KMS-11 (cell line): ENCODE measurements around the gene MMRN2.
"Not testable (repeated sequence)": the region's sequence is repeated elsewhere in the genome, so short reads cannot be mapped to it uniquely, and the experiment has no call there.

Source experiments
- H2AFZ ChIP-seq: fragments of 200-600 bp; sonication (generic); 2 replicates; pipeline ENCODE4 v1.6.1; 2016; ENCODE audit warnings: antibody characterized with exemption, mixed run types, low read depth
- H3K27ac ChIP-seq: fragments of 200-600 bp; sonication (generic); 2 replicates; pipeline ENCODE4 v1.6.1; 2016; ENCODE audit warnings: mild to moderate bottlenecking, mixed run types
- H3K27me3 ChIP-seq: fragments of 200-600 bp; sonication (generic); 2 replicates; pipeline ENCODE4 v1.6.1; 2017; ENCODE audit warnings: mild to moderate bottlenecking, low read depth, mixed run types, moderate library complexity; ENCODE audit not compliant: insufficient read depth
- H3K36me3 ChIP-seq: fragments of 200-600 bp; sonication (generic); 2 replicates; pipeline ENCODE4 v1.6.1; 2017; ENCODE audit warnings: mild to moderate bottlenecking, mixed run types; ENCODE audit not compliant: insufficient read depth
- H3K4me1 ChIP-seq: fragments of 200-600 bp; sonication (generic); 2 replicates; pipeline ENCODE4 v1.6.1; 2016; ENCODE audit warnings: mild to moderate bottlenecking, low read depth, mixed run types; ENCODE audit not compliant: poor library complexity, severe bottlenecking
- H3K4me2 ChIP-seq: fragments of 200-600 bp; sonication (generic); 2 replicates; pipeline ENCODE4 v1.7.0; 2016; ENCODE audit warnings: mild to moderate bottlenecking, mixed run types
- H3K4me3 ChIP-seq: fragments of 200-600 bp; sonication (generic); IDR thresholded peaks from 2 replicates; pipeline ENCODE4 v1.6.1; 2017; ENCODE audit warnings: low read depth, low read length, mixed read lengths; ENCODE audit not compliant: insufficient read depth
- H3K79me2 ChIP-seq: fragments of 200-600 bp; sonication (generic); 2 replicates; pipeline ENCODE4 v1.6.1; 2016; ENCODE audit warnings: low read depth, mixed run types; ENCODE audit not compliant: insufficient read depth
- H3K9ac ChIP-seq: fragments of 200-600 bp; sonication (generic); 2 replicates; pipeline ENCODE4 v1.6.1; 2016; ENCODE audit warnings: mild to moderate bottlenecking, mixed run types
- H4K20me1 ChIP-seq: fragments of 200-600 bp; sonication (generic); 2 replicates; pipeline ENCODE4 v1.6.1; 2016; ENCODE audit warnings: mild to moderate bottlenecking, mixed run types; ENCODE audit not compliant: insufficient read depth
- TF ChIP-seq, protein P1 (sequence below): fragments of 200-600 bp; sonication (generic); conservative IDR thresholded peaks from 2 replicates; pipeline ENCODE4 v1.6.1; 2017; ENCODE audit warnings: low read depth, mild to moderate bottlenecking, antibody characterized with exemption, low read length, moderate library complexity, mixed read lengths

Gene MMRN2

GRCh38 chr10:86953747-86954680 lies 3.4 kb downstream of the MMRN2 start:
- Histone ChIP-seq H3K4me1 (no peaks in the 10 kb centered on the region), H3K4me2 (no peak overlapping the region), H3K36me3 (no peaks in the 10 kb centered on the region), H3K27ac (no peak overlapping the region), H2AFZ (no peak overlapping the region), H3K4me3 (no peak overlapping the region), H3K79me2 (no peaks in the 10 kb centered on the region), H3K9ac (no peak overlapping the region), H3K27me3 (no peaks in the 10 kb centered on the region), H4K20me1 (no peaks in the 10 kb centered on the region)
- TF ChIP-seq, protein P1, sequence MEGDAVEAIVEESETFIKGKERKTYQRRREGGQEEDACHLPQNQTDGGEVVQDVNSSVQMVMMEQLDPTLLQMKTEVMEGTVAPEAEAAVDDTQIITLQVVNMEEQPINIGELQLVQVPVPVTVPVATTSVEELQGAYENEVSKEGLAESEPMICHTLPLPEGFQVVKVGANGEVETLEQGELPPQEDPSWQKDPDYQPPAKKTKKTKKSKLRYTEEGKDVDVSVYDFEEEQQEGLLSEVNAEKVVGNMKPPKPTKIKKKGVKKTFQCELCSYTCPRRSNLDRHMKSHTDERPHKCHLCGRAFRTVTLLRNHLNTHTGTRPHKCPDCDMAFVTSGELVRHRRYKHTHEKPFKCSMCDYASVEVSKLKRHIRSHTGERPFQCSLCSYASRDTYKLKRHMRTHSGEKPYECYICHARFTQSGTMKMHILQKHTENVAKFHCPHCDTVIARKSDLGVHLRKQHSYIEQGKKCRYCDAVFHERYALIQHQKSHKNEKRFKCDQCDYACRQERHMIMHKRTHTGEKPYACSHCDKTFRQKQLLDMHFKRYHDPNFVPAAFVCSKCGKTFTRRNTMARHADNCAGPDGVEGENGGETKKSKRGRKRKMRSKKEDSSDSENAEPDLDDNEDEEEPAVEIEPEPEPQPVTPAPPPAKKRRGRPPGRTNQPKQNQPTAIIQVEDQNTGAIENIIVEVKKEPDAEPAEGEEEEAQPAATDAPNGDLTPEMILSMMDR, result no peak

GRCh38 chr10:86952697-86953096 lies 4.7 kb downstream of the MMRN2 start:
- not testable (repeated sequence) for H3K4me2 ChIP-seq, H3K4me3 ChIP-seq, H3K9ac ChIP-seq, H3K27ac ChIP-seq, H3K36me3 ChIP-seq, H3K79me2 ChIP-seq, H3K4me1 ChIP-seq, H2AFZ ChIP-seq, H4K20me1 ChIP-seq, H3K27me3 ChIP-seq

GRCh38 chr10:86952106-86952505 lies 5.3 kb downstream of the MMRN2 start:
- no peaks in the 10 kb centered on the region for H3K27me3 ChIP-seq
- no peaks in the 10 kb centered on the region for H3K79me2 ChIP-seq
- no peaks in the 10 kb centered on the region for H3K36me3 ChIP-seq
- no peaks in the 10 kb centered on the region for H4K20me1 ChIP-seq
- H3K9ac ChIP-seq, result no peak overlapping the region
- no peak overlapping the region for H3K4me3 ChIP-seq
- no peak overlapping the region for H2AFZ ChIP-seq
- no peak overlapping the region for H3K27ac ChIP-seq
- TF ChIP-seq, protein P1, result no peak
- no peak overlapping the region for H3K4me2 ChIP-seq
- no peaks in the 10 kb centered on the region for H3K4me1 ChIP-seq

DNA sequence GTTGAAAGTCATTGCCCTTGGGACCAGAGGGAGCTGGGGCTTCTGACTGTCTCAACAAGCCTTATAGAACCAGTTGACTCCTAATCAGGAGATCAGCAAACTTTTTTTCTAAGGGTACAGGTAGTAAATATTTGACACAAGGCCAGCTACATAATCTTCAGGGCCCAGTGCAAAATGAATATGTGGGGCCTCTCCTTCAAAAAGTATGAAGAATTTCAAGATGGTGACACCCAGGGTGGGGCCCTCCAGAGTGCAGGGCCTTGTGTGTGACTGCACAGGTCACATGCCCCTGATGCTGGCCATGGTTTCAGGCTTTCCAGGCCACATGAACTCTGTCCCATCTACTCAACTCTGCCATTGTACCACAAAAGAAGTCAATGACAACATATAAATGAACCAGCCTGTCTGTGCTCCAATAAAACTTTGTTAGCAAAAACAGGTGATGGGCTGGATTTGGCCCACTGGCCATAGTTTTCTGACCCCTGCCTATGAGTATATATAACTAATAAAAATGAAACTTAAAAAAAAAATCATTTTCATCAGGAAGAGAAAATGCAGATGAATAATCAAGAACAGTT lies 6.1 kb downstream of the MMRN2 start:
- Histone ChIP-seq H3K9ac (no peak overlapping the region), H3K4me3 (no peak overlapping the region), H3K27me3 (no peaks in the 10 kb centered on the region), H3K79me2 (no peaks in the 10 kb centered on the region), H2AFZ (no peak overlapping the region), H3K4me2 (no peak overlapping the region), H3K4me1 (no peaks in the 10 kb centered on the region), H3K27ac (no peak overlapping the region), H3K36me3 (no peaks in the 10 kb centered on the region), H4K20me1 (no peaks in the 10 kb centered on the region)
- TF ChIP-seq, protein P1, result no peak

- no peaks in the 10 kb centered on the region for H3K36me3 ChIP-seq
- no peak overlapping the region for H2AFZ ChIP-seq
- TF ChIP-seq, protein P1, result no peak
- no peaks in the 10 kb centered on the region for H3K27me3 ChIP-seq
- no peak overlapping the region for H3K27ac ChIP-seq
- H3K79me2 ChIP-seq, result no peaks in the 10 kb centered on the region
- H3K4me1 ChIP-seq, result no peaks in the 10 kb centered on the region
- no peak overlapping the region for H3K9ac ChIP-seq
- no peak overlapping the region for H3K4me3 ChIP-seq
- no peak overlapping the region for H3K4me2 ChIP-seq
- H4K20me1 ChIP-seq, result no peaks in the 10 kb centered on the region
Observed at GRCh38 chr10:86950349-86950748, 7.1 kb downstream of the MMRN2 start.

DNA sequence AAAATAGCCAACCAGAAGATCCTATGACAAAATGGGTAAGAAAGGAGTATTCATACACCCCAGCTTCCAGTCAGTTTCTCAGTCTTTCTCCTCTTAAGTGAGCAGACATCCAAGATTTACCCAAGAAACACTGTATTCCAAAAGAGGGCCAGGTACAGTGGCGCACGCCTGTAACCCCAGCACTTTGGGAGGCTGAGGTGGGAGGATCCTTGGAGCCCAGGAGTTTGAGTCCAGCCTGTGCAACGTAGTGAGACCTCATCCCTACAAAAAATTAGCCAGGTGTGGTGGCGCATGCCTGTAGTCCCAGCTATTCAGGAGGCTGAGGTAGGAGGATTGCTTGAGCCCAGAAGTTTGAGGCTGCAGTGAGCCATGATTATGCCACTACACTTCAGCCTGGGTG lies 9.6 kb downstream of the MMRN2 start:
- not testable (repeated sequence) for H3K4me2 ChIP-seq, H3K27me3 ChIP-seq, H3K4me3 ChIP-seq, H4K20me1 ChIP-seq, H3K9ac ChIP-seq, H3K36me3 ChIP-seq, H3K27ac ChIP-seq, H2AFZ ChIP-seq, H3K4me1 ChIP-seq, H3K79me2 ChIP-seq
